ENCODE results near the gene EFHC1. TPM values are rescaled to one million over a fixed set of nuclear protein-coding genes. Genes with fewer than 3 reads are reported as not detected.

Gene EFHC1
- total RNA-seq, 2 experiments from 2014 or later: 3.4 to 4.8 TPM

DNA sequence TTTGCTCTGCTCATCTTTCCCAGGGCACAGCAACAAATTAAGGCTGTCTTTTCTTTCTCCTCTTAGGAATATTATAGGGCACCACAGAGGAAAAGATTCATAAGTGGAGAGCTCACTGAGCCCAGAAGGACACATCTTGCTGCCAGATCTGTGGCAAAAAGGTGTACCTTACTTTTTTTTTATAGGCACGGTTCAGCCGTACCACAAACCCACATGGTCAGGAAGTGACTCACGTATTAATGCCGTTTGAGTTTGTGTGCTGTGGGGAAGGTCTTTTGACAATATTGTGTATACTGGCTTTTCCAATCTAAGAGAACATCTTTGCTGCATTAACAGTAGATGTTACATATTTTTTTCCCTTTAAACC is 29.8 kb upstream of the EFHC1 start:
- H3K4me3 Mint-ChIP-seq: peak overlapping the region; percentile 87
- Histone ChIP-seq H3K4me3 (ENCODE audit: low read length) (peak overlapping the region; percentile 31), H3K4me1 (ENCODE audit: insufficient read depth, low read length) (peaks cover 63% of the 10 kb centered on the region), H3K27ac (ENCODE audit: low read depth in 1 of 2, low read length in 2 of 2) (peak overlapping the region; percentile 63 to 91), H3K27me3 (ENCODE audit: control insufficient read depth in 1 of 2, insufficient read depth in 2 of 2, low read length in 2 of 2) (no peaks in the 10 kb centered on the region), H3K9me3 (ENCODE audit: control insufficient read depth in 1 of 2, insufficient read depth in 1 of 2, low read length in 2 of 2) (no peaks in the 10 kb centered on the region), H3K36me3 (ENCODE audit: insufficient read depth, low read length) (no peaks in the 10 kb centered on the region)
- DNase-seq (peak in 13 of 14 experiments; percentile 22 to 91 (median 52)), ATAC-seq (ENCODE audit: poor library complexity) (peak; percentile 67)
- CTCF ChIA-PET: interaction anchor here (0.9 to 6.2 kb wide), 11 partner anchors 8 to 186 kb away, joined by 3 to 55 read pairs (median 7); partner anchors contain the start of genes MCM3, PAQR8 and TRAM2
- TF ChIP-seq, protein P1, sequence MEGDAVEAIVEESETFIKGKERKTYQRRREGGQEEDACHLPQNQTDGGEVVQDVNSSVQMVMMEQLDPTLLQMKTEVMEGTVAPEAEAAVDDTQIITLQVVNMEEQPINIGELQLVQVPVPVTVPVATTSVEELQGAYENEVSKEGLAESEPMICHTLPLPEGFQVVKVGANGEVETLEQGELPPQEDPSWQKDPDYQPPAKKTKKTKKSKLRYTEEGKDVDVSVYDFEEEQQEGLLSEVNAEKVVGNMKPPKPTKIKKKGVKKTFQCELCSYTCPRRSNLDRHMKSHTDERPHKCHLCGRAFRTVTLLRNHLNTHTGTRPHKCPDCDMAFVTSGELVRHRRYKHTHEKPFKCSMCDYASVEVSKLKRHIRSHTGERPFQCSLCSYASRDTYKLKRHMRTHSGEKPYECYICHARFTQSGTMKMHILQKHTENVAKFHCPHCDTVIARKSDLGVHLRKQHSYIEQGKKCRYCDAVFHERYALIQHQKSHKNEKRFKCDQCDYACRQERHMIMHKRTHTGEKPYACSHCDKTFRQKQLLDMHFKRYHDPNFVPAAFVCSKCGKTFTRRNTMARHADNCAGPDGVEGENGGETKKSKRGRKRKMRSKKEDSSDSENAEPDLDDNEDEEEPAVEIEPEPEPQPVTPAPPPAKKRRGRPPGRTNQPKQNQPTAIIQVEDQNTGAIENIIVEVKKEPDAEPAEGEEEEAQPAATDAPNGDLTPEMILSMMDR (IDR thresholded peaks at IDR 0.05): no peak
- intact Hi-C loops (cut with DNase I, micrococcal nuclease): loop anchor here in 1 of 2 experiments (2.0 to 10.0 kb wide), 5 partner anchors 14 to 607 kb away; partner anchors contain the start of genes GSTA4, PAQR8 and TRAM2
- POLR2A ChIA-PET: interaction anchor here (0.7 to 8.2 kb wide), 21 partner anchors 9 to 958 kb away, joined by 3 to 138 read pairs (median 5); partner anchors contain the start of genes EFHC1, ELOVL5, GSTA4 and MCM3
- H3K27me3 Mint-ChIP-seq: no peaks in the 10 kb centered on the region
- no peaks in the 10 kb centered on the region for H3K9me3 Mint-ChIP-seq
- peak overlapping the region; percentile 97 for H3K27ac Mint-ChIP-seq
- H3K36me3 Mint-ChIP-seq (ENCODE audit: low read depth): peaks cover under 1% of the 10 kb centered on the region
- peaks cover 90% of the 10 kb centered on the region for H3K4me1 Mint-ChIP-seq (ENCODE audit: low read depth)

DNA sequence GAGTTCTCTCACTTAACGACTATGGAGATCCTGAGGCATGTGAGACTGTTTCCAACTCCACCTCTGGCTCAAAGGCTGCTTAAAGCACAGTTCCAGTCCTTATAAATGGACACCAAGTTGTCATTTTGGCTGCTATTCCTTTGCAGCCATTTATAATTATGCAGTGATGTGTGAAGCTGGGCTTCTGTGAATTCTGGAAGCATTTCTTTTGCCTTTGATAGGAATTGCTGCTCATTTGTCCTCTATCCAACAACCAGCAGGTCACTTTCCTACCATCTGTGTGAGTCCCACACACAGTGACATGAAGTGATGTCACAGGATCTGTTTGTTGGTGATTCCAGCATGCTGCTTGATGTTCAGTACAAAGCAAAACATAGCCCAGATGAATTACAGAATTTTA is 28.5 kb upstream of the EFHC1 start:
- H3K27ac ChIP-seq (ENCODE audit: low read depth in 1 of 2, low read length in 2 of 2): peak overlapping the region; percentile 63 to 91
- Mint-ChIP-seq H3K4me1 (ENCODE audit: low read depth) (peaks cover 90% of the 10 kb centered on the region), H3K36me3 (ENCODE audit: low read depth) (peaks cover 4% of the 10 kb centered on the region), H3K27ac (peak overlapping the region; percentile 97), H3K9me3 (peaks cover 3% of the 10 kb centered on the region), H3K27me3 (no peaks in the 10 kb centered on the region), H3K4me3 (peak overlapping the region; percentile 46)
- peaks cover 69% of the 10 kb centered on the region for H3K4me1 ChIP-seq (ENCODE audit: insufficient read depth, low read length)
- H3K27me3 ChIP-seq (ENCODE audit: control insufficient read depth in 1 of 2, insufficient read depth in 2 of 2, low read length in 2 of 2): no peaks in the 10 kb centered on the region
- H3K9me3 ChIP-seq (ENCODE audit: control insufficient read depth in 1 of 2, insufficient read depth in 1 of 2, low read length in 2 of 2): no peaks in the 10 kb centered on the region
- H3K36me3 ChIP-seq (ENCODE audit: insufficient read depth, low read length): no peaks in the 10 kb centered on the region
- no peak for DNase-seq
- ATAC-seq (ENCODE audit: poor library complexity): no peak
- H3K4me3 ChIP-seq (ENCODE audit: low read length): no peak overlapping the region
- TF ChIP-seq, protein P1 (IDR thresholded peaks at IDR 0.05): no peak
- ChIA-PET POLR2A (interaction anchor here (1.0 to 8.2 kb wide), 8 partner anchors 9 to 116 kb away, joined by 3 to 138 read pairs (median 52); partner anchors contain the start of genes MCM3 and PAQR8), CTCF (interaction anchor here (2.5 to 6.2 kb wide), 5 partner anchors 9 to 106 kb away, joined by 10 to 55 read pairs (median 24); partner anchors contain the start of genes MCM3 and PAQR8)
- intact Hi-C loops (cut with DNase I, micrococcal nuclease): loop anchor here in 1 of 2 experiments (2.0 to 10.0 kb wide), 5 partner anchors 15 to 606 kb away; partner anchors contain the start of genes GSTA4, PAQR8 and TRAM2

DNA sequence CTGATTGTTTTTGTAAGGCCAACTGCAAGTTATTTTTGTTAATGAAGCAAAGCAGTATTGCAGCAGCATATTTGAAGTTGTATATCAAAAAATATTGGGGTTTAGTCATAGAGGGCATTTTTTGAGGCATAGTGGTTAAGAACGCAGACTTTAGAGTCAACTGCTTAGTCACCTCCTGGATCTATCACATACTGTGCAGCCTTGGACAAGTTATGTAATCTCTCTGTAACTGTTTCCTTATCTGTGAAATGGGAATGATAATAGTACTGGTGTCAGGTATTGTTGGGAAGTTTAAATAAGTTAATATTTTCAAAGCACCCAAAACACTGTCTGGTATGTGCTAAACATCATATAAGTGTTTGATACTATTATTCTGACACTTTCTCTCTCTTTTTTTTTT is 27.2 kb upstream of the EFHC1 start:
- Mint-ChIP-seq H3K9me3 (peaks cover 5% of the 10 kb centered on the region), H3K27ac (peak overlapping the region; percentile 97), H3K36me3 (ENCODE audit: low read depth) (peaks cover 11% of the 10 kb centered on the region), H3K4me1 (ENCODE audit: low read depth) (peaks cover 94% of the 10 kb centered on the region), H3K27me3 (no peaks in the 10 kb centered on the region), H3K4me3 (peak overlapping the region; percentile 11)
- intact Hi-C loops (cut with DNase I, micrococcal nuclease): loop anchor here in 1 of 2 experiments (5.0 to 10.0 kb wide), 3 partner anchors 86 to 604 kb away; partner anchors contain the start of genes GSTA4 and TRAM2
- H3K27ac ChIP-seq (ENCODE audit: low read depth in 1 of 2, low read length in 2 of 2): peak overlapping the region; percentile 16 to 75
- no peaks in the 10 kb centered on the region for H3K27me3 ChIP-seq (ENCODE audit: control insufficient read depth in 1 of 2, insufficient read depth in 2 of 2, low read length in 2 of 2)
- CTCF ChIA-PET: interaction anchor here (0.5 kb wide), 1 partner anchor 30 kb away, joined by 3 read pairs; no protein-coding TSS in a partner anchor
- TF ChIP-seq, protein P1 (IDR thresholded peaks at IDR 0.05): no peak
- no peaks in the 10 kb centered on the region for H3K9me3 ChIP-seq (ENCODE audit: control insufficient read depth in 1 of 2, insufficient read depth in 1 of 2, low read length in 2 of 2)
- no peak overlapping the region for H3K4me3 ChIP-seq (ENCODE audit: low read length)
- ATAC-seq (ENCODE audit: poor library complexity) (peak; percentile 19), DNase-seq (peak in 3 of 14 experiments; percentile 17 to 65 (median 55))
- POLR2A ChIA-PET: interaction anchor here (0.9 to 6.3 kb wide), 3 partner anchors 16 to 107 kb away, joined by 4 to 75 read pairs (median 5); partner anchors contain the start of gene MCM3
- no peaks in the 10 kb centered on the region for H3K36me3 ChIP-seq (ENCODE audit: insufficient read depth, low read length)
- H3K4me1 ChIP-seq (ENCODE audit: insufficient read depth, low read length): peaks cover 79% of the 10 kb centered on the region
